ENCODE data around the gene KIAA0319L. TPM values are rescaled to one million over a fixed set of nuclear protein-coding genes. Genes with fewer than 3 reads are reported as not detected.

KIAA0319L gene
- total and polyA plus RNA-seq, 2 experiments from 2014 or later: 56.7 to 77.3 TPM

GRCh38 chr1:35509558-35509957 is 47.6 kb downstream of the KIAA0319L start:
- Histone ChIP-seq H3K9me3 (ENCODE audit: low read depth) (no peaks in the 10 kb centered on the region), H3K27ac (no peak overlapping the region)

GRCh38 chr1:35507947-35508346 is 49.3 kb downstream of the KIAA0319L start:
- peaks cover 9% of the 10 kb centered on the region for H3K36me3 ChIP-seq
- no peak for TF ChIP-seq CTCF (IDR thresholded peaks at IDR 0.05; ENCODE audit: low read depth, low read length)
- H3K27me3 ChIP-seq: no peaks in the 10 kb centered on the region
- peaks cover 5% of the 10 kb centered on the region for H3K4me1 ChIP-seq (ENCODE audit: low read depth)
- H3K4me3 ChIP-seq: no peak overlapping the region
- no peak overlapping the region for H3K27ac ChIP-seq
- no peaks in the 10 kb centered on the region for H3K9me3 ChIP-seq (ENCODE audit: low read depth)
- DNase-seq (ENCODE audit: low read depth in 1 of 2, low spot score in 1 of 2): no peak

More at GRCh38 chr1:35509558-35509957, 47.6 kb downstream of the KIAA0319L start:
- Histone ChIP-seq H3K36me3 (peaks cover 9% of the 10 kb centered on the region), H3K4me3 (no peak overlapping the region), H3K27me3 (no peaks in the 10 kb centered on the region), H3K4me1 (ENCODE audit: low read depth) (peaks cover 5% of the 10 kb centered on the region)
- no peak for DNase-seq (ENCODE audit: low read depth in 1 of 2, low spot score in 1 of 2)
- no peak for TF ChIP-seq CTCF (IDR thresholded peaks at IDR 0.05; ENCODE audit: low read depth, low read length)

- no peak overlapping the region for H3K27ac ChIP-seq
- H3K36me3 ChIP-seq: peaks cover 9% of the 10 kb centered on the region
- H3K4me3 ChIP-seq: no peak overlapping the region
- no peak for TF ChIP-seq CTCF (IDR thresholded peaks at IDR 0.05; ENCODE audit: low read depth, low read length)
- H3K4me1 ChIP-seq (ENCODE audit: low read depth): peaks cover 5% of the 10 kb centered on the region
- H3K9me3 ChIP-seq (ENCODE audit: low read depth): no peaks in the 10 kb centered on the region
- DNase-seq (ENCODE audit: low read depth in 1 of 2, low spot score in 1 of 2): no peak
- no peaks in the 10 kb centered on the region for H3K27me3 ChIP-seq
These were observed 50.0 kb downstream of the KIAA0319L start for GRCh38 chr1:35506960-35507912.

GRCh38 chr1:35505911-35506798 is 51.0 kb downstream of the KIAA0319L start:
- Histone ChIP-seq H3K9me3 (ENCODE audit: low read depth) (no peaks in the 10 kb centered on the region), H3K4me1 (ENCODE audit: low read depth) (peaks cover 5% of the 10 kb centered on the region), H3K27me3 (no peaks in the 10 kb centered on the region), H3K4me3 (no peak overlapping the region), H3K36me3 (peaks cover 9% of the 10 kb centered on the region), H3K27ac (no peak overlapping the region)
- TF ChIP-seq CTCF (IDR thresholded peaks at IDR 0.05; ENCODE audit: low read depth, low read length): no peak
- peak in 1 of 2 donors; percentile 81 for DNase-seq (ENCODE audit: low read depth in 1 of 2, low spot score in 1 of 2)

- H3K4me1 ChIP-seq (ENCODE audit: low read depth): peaks cover 15% of the 10 kb centered on the region
- H3K36me3 ChIP-seq: peaks cover 9% of the 10 kb centered on the region
- H3K4me3 ChIP-seq: no peak overlapping the region
- no peaks in the 10 kb centered on the region for H3K9me3 ChIP-seq (ENCODE audit: low read depth)
- no peak for DNase-seq (ENCODE audit: low read depth in 1 of 2, low spot score in 1 of 2)
- no peak overlapping the region for H3K27ac ChIP-seq
- H3K27me3 ChIP-seq: no peaks in the 10 kb centered on the region
- TF ChIP-seq CTCF (IDR thresholded peaks at IDR 0.05; ENCODE audit: low read depth, low read length): no peak
These were observed 55.0 kb downstream of the KIAA0319L start for GRCh38 chr1:35502242-35502641.
